ENCODE data around the gene CADM4.
"Not testable (repeated sequence)": the region's sequence is repeated elsewhere in the genome, so short reads cannot be mapped to it uniquely, and the experiment has no call there.

The CADM4 gene

GRCh38 chr19:43589678-43590077, 50.0 kb downstream of the CADM4 start:
- peaks cover 16% of the 10 kb centered on the region for H3K4me1 ChIP-seq (ENCODE audit: control insufficient read depth, low read length)
- H3K9me3 ChIP-seq (ENCODE audit: control insufficient read depth, insufficient read depth, low read length), result no peaks in the 10 kb centered on the region
- H3K4me3 ChIP-seq (ENCODE audit: low read length), result no peak overlapping the region
- no peak overlapping the region for H3K4me2 ChIP-seq (ENCODE audit: low read length)
- peaks cover 8% of the 10 kb centered on the region for H3K79me2 ChIP-seq (ENCODE audit: control insufficient read depth, low read length)
- no peaks in the 10 kb centered on the region for H3K9me2 ChIP-seq (replicated peaks; ENCODE audit: control insufficient read depth, low read length)
- no peaks in the 10 kb centered on the region for H4K20me1 ChIP-seq (ENCODE audit: control insufficient read depth, insufficient read depth, low read depth, low read length)
- peaks cover 21% of the 10 kb centered on the region for H3K36me3 ChIP-seq (ENCODE audit: control insufficient read depth, low read length)
- TF ChIP-seq EZH2phosphoT487 (IDR thresholded peaks at IDR 0.05; ENCODE audit: borderline replicate concordance, low read length) (no peak), CTCF (IDR thresholded peaks at IDR 0.05; ENCODE audit: low read depth, low read length, poor library complexity, severe bottlenecking) (no peak)
- no peak overlapping the region for H3K27ac ChIP-seq (ENCODE audit: low read depth, low read length)
- H3K27me3 ChIP-seq (ENCODE audit: control insufficient read depth, low read length), result no peaks in the 10 kb centered on the region
- no peaks in the 10 kb centered on the region for H3F3A ChIP-seq (ENCODE audit: control insufficient read depth, insufficient read depth)

- peaks cover 20% of the 10 kb centered on the region for H3K4me1 ChIP-seq (ENCODE audit: control insufficient read depth, low read length)
- TF ChIP-seq EZH2phosphoT487 (IDR thresholded peaks at IDR 0.05; ENCODE audit: borderline replicate concordance, low read length) (no peak), CTCF (IDR thresholded peaks at IDR 0.05; ENCODE audit: low read depth, low read length, poor library complexity, severe bottlenecking) (no peak)
- 0 out of 2 replicates have a peak, but pooled peaks cover 3% of the 10 kb centered on the region for H3F3A ChIP-seq (ENCODE audit: control insufficient read depth, insufficient read depth)
- H3K9me2 ChIP-seq (replicated peaks; ENCODE audit: control insufficient read depth, low read length), result no peaks in the 10 kb centered on the region
- peaks cover 20% of the 10 kb centered on the region for H3K36me3 ChIP-seq (ENCODE audit: control insufficient read depth, low read length)
- peaks cover 7% of the 10 kb centered on the region for H3K79me2 ChIP-seq (ENCODE audit: control insufficient read depth, low read length)
- H3K4me2 ChIP-seq (ENCODE audit: low read length), result no peak overlapping the region
- no peak overlapping the region for H3K27ac ChIP-seq (ENCODE audit: low read depth, low read length)
- no peaks in the 10 kb centered on the region for H4K20me1 ChIP-seq (ENCODE audit: control insufficient read depth, insufficient read depth, low read depth, low read length)
- H3K4me3 ChIP-seq (ENCODE audit: low read length), result no peak overlapping the region
- H3K9me3 ChIP-seq (ENCODE audit: control insufficient read depth, insufficient read depth, low read length), result no peaks in the 10 kb centered on the region
- H3K27me3 ChIP-seq (ENCODE audit: control insufficient read depth, low read length), result no peaks in the 10 kb centered on the region
Measured at GRCh38 chr19:43589277-43589676, 50.4 kb downstream of the CADM4 start.

- H3K4me1 ChIP-seq (ENCODE audit: control insufficient read depth, low read length), result peaks cover 37% of the 10 kb centered on the region
- not testable (repeated sequence) for H3K27ac ChIP-seq (ENCODE audit: low read depth, low read length); H3F3A ChIP-seq (ENCODE audit: control insufficient read depth, insufficient read depth); H3K36me3 ChIP-seq (ENCODE audit: control insufficient read depth, low read length); H3K79me2 ChIP-seq (ENCODE audit: control insufficient read depth, low read length); H3K4me3 ChIP-seq (ENCODE audit: low read length); H3K4me2 ChIP-seq (ENCODE audit: low read length); H3K27me3 ChIP-seq (ENCODE audit: control insufficient read depth, low read length); H3K9me3 ChIP-seq (ENCODE audit: control insufficient read depth, insufficient read depth, low read length); H4K20me1 ChIP-seq (ENCODE audit: control insufficient read depth, insufficient read depth, low read depth, low read length); H3K9me2 ChIP-seq (replicated peaks; ENCODE audit: control insufficient read depth, low read length)
Measured at GRCh38 chr19:43587029-43587428, 52.6 kb downstream of the CADM4 start.

- Histone ChIP-seq H3K4me3 (ENCODE audit: low read length) (no peak overlapping the region), H3K9me2 (replicated peaks; ENCODE audit: control insufficient read depth, low read length) (no peaks in the 10 kb centered on the region), H3K27me3 (ENCODE audit: control insufficient read depth, low read length) (no peaks in the 10 kb centered on the region), H3K4me2 (ENCODE audit: low read length) (no peak overlapping the region), H3K9me3 (ENCODE audit: control insufficient read depth, insufficient read depth, low read length) (no peaks in the 10 kb centered on the region), H3K36me3 (ENCODE audit: control insufficient read depth, low read length) (peaks cover 3% of the 10 kb centered on the region; the same call in 1 of the 2 replicates), H4K20me1 (ENCODE audit: control insufficient read depth, insufficient read depth, low read depth, low read length) (no peaks in the 10 kb centered on the region), H3K4me1 (ENCODE audit: control insufficient read depth, low read length) (peaks cover 44% of the 10 kb centered on the region), H3K79me2 (ENCODE audit: control insufficient read depth, low read length) (no peaks in the 10 kb centered on the region), H3K27ac (ENCODE audit: low read depth, low read length) (no peak overlapping the region), H3F3A (ENCODE audit: control insufficient read depth, insufficient read depth) (peaks cover 10% of the 10 kb centered on the region)
- no peak for TF ChIP-seq CTCF (IDR thresholded peaks at IDR 0.05; ENCODE audit: low read depth, low read length, poor library complexity, severe bottlenecking)
- no peak for TF ChIP-seq EZH2phosphoT487 (IDR thresholded peaks at IDR 0.05; ENCODE audit: borderline replicate concordance, low read length)
Measured at GRCh38 chr19:43586346-43586745, 53.3 kb downstream of the CADM4 start.
